Type B pancreatic cell (in vitro differentiated cells): ENCODE results near the gene CLCN4. TPM values are rescaled to one million over a fixed set of nuclear protein-coding genes. Genes with fewer than 3 reads are reported as not detected.

ENCODE experiments used
- DNase-seq: peaks from one replicate; pipeline ENCODE4 v3.0.0; 2021; ENCODE audit warnings: mixed read lengths; ENCODE audit not compliant: unreplicated experiment; ENCODE audit errors: extremely low spot score
- H3K27ac Mint-ChIP-seq: 2 replicates; pipeline ENCODE4 v1.8.0; 2021; ENCODE audit warnings: mild to moderate bottlenecking, mixed read lengths
- H3K27me3 Mint-ChIP-seq: 2 replicates; pipeline ENCODE4 v1.8.0; 2021; ENCODE audit warnings: mixed read lengths
- H3K36me3 Mint-ChIP-seq: 2 replicates; pipeline ENCODE4 v1.8.0; 2021; ENCODE audit warnings: mixed read lengths
- H3K4me1 Mint-ChIP-seq: one replicate; pipeline ENCODE4 v1.8.0; 2021; ENCODE audit warnings: mixed read lengths; ENCODE audit not compliant: unreplicated experiment
- H3K4me3 Mint-ChIP-seq: 2 replicates; pipeline ENCODE4 v1.8.0; 2021; ENCODE audit warnings: mild to moderate bottlenecking, mixed read lengths
- H3K9me3 Mint-ChIP-seq: 2 replicates; pipeline ENCODE4 v1.8.0; 2021; ENCODE audit warnings: mixed read lengths
- CTCF ChIP-seq: fragments of 200-600 bp; sonication (generic); conservative IDR thresholded peaks from 2 replicates; pipeline ENCODE4 v1.5.0; 2021; ENCODE audit warnings: antibody characterized with exemption, mild to moderate bottlenecking
- total RNA-seq: library from RNA; stranded (reverse); gene quantifications from 2 replicates; pipeline ENCODE4 v1.2.1, GENCODE V29; 2021; ENCODE audit warnings: low replicate concordance

The CLCN4 gene
- total RNA-seq, 1 donor from 2014 or later, result 13.0 TPM

DNA sequence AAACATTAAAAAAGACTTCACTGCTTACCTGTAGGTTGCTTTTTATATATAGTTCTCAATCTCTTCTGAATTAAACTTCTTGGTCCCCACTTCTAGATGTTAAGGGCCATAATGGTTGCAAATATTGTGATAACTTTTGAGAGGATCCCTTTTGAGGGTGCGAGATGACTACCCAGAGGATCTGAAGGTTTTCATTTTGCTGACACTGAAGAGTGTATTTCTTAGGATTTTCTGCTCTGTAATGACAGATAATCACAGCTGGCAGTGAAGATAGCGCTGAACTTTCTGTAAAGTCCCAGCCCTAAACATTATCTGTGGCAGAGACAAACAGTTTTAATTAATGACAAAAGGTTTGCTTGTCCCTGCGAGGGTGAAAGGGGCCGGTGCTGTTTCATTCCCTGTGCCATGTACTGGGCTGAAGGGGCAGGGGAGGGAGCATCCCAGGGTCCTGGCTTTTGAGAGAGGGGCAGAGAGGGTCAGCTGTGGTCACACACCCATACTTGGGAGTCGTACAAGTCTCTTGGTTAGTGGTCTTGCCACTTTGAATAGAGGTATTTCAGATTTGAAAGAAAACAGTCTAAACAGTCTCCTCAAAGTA lies 22.2 kb downstream of the CLCN4 start:
- Mint-ChIP-seq H3K27me3 (no peaks in the 10 kb centered on the region), H3K36me3 (no peaks in the 10 kb centered on the region), H3K27ac (no peak overlapping the region), H3K9me3 (no peaks in the 10 kb centered on the region), H3K4me3 (no peak overlapping the region), H3K4me1 (peaks cover under 1% of the 10 kb centered on the region)
- TF ChIP-seq CTCF, result no peak
- no peak for DNase-seq

- H3K4me3 Mint-ChIP-seq, result no peak overlapping the region
- no peaks in the 10 kb centered on the region for H3K36me3 Mint-ChIP-seq
- DNase-seq, result no peak
- no peaks in the 10 kb centered on the region for H3K27me3 Mint-ChIP-seq
- no peak for TF ChIP-seq CTCF
- H3K4me1 Mint-ChIP-seq, result no peaks in the 10 kb centered on the region
- H3K27ac Mint-ChIP-seq, result no peak overlapping the region
- H3K9me3 Mint-ChIP-seq, result no peaks in the 10 kb centered on the region
Observed at GRCh38 chrX:10183760-10184159, 27.0 kb downstream of the CLCN4 start.

DNA sequence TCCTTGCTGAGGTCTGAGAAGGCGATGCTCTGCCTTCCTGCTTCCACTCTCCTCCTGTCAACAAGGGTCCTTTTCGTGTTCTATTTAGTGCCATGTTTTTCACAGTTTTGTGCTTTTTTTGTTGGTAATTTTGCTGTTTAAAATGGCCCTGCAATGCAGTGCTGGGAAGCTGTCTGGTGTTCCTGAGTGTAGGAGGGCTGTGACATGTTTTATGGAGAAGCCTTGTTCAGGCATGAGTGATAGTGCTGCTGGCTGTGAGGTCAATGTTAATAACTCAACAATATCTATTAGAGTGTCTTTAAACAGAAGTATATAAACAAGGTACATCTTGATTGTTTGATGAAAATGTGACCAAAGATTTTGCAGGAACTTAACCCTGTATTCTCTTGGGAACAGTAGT lies 27.6 kb downstream of the CLCN4 start:
- no peak for TF ChIP-seq CTCF
- no peaks in the 10 kb centered on the region for H3K27me3 Mint-ChIP-seq
- no peak for DNase-seq
- no peaks in the 10 kb centered on the region for H3K4me1 Mint-ChIP-seq
- no peaks in the 10 kb centered on the region for H3K9me3 Mint-ChIP-seq
- H3K27ac Mint-ChIP-seq, result no peak overlapping the region
- H3K36me3 Mint-ChIP-seq, result no peaks in the 10 kb centered on the region
- no peak overlapping the region for H3K4me3 Mint-ChIP-seq

DNA sequence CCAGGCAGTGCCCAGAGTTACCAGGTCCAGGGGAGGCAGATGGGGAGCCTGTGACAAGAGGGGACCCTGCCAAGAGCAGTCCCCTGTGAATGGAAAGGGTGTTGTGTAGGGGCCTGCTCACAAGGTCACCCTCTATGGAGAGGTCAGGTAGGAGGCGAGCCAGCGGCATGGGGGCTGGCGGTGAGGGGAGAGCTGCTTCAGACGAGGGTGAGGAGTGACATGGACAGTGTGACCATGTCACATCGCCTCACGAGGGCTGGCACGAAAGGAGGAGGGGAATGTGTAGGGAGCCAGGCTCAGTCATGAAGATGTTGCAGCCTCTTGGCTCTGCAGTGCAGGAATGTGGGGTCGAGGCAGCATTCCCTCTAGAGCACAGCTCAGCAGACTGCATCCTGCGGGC lies 29.6 kb downstream of the CLCN4 start:
- no peaks in the 10 kb centered on the region for H3K27me3 Mint-ChIP-seq
- H3K27ac Mint-ChIP-seq, result no peak overlapping the region
- TF ChIP-seq CTCF, result no peak
- DNase-seq, result no peak
- H3K36me3 Mint-ChIP-seq, result no peaks in the 10 kb centered on the region
- no peaks in the 10 kb centered on the region for H3K9me3 Mint-ChIP-seq
- H3K4me1 Mint-ChIP-seq, result peaks cover 6% of the 10 kb centered on the region
- no peak overlapping the region for H3K4me3 Mint-ChIP-seq

- no peak overlapping the region for H3K4me3 Mint-ChIP-seq
- TF ChIP-seq CTCF, result no peak
- no peaks in the 10 kb centered on the region for H3K9me3 Mint-ChIP-seq
- H3K36me3 Mint-ChIP-seq, result no peaks in the 10 kb centered on the region
- no peaks in the 10 kb centered on the region for H3K27me3 Mint-ChIP-seq
- no peak overlapping the region for H3K27ac Mint-ChIP-seq
- peaks cover 6% of the 10 kb centered on the region for H3K4me1 Mint-ChIP-seq
- DNase-seq, result no peak
Observed at GRCh38 chrX:10187421-10187820, 30.6 kb downstream of the CLCN4 start.
